ENCODE results near the gene ABCB7.

DNA sequence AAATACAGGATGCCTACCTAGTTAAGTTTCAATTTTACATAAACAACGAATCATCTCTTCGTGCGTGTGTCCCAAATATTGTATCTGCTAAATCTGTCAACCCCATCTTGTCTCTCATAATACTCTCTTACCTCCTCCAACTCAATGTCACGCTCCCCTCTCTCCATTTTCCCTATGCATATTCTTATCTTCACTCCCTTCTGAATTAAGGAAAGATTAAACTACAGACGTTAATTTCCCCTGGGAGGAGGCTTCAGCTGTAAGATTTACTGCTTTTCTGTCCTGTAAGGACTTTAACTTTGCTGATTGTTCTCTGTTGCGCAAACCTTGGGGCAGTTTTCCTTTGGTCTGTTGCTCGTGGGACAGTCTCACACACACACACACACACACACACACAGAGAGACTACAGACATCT lies 455 bp upstream of the ABCB7 start:
- TF ChIP-seq, protein P1, sequence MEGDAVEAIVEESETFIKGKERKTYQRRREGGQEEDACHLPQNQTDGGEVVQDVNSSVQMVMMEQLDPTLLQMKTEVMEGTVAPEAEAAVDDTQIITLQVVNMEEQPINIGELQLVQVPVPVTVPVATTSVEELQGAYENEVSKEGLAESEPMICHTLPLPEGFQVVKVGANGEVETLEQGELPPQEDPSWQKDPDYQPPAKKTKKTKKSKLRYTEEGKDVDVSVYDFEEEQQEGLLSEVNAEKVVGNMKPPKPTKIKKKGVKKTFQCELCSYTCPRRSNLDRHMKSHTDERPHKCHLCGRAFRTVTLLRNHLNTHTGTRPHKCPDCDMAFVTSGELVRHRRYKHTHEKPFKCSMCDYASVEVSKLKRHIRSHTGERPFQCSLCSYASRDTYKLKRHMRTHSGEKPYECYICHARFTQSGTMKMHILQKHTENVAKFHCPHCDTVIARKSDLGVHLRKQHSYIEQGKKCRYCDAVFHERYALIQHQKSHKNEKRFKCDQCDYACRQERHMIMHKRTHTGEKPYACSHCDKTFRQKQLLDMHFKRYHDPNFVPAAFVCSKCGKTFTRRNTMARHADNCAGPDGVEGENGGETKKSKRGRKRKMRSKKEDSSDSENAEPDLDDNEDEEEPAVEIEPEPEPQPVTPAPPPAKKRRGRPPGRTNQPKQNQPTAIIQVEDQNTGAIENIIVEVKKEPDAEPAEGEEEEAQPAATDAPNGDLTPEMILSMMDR (optimal IDR thresholded peaks at IDR 0.05 in 1 of 3, IDR thresholded peaks at IDR 0.05 in 1 of 3, conservative IDR thresholded peaks at IDR 0.05 in 1 of 3; ENCODE audit: extremely low read depth in 1 of 3, insufficient read depth in 2 of 3, low read length in 3 of 3), result no peak
- no peak for TF ChIP-seq EZH2 (IDR thresholded peaks at IDR 0.05; ENCODE audit: low read length)

Measured in keratinocyte (primary cell).